ENCODE results near the gene IDH1. TPM values are rescaled to one million over a fixed set of nuclear protein-coding genes. Genes with fewer than 3 reads are reported as not detected.
"Not testable (repeated sequence)": the region's sequence is repeated elsewhere in the genome, so short reads cannot be mapped to it uniquely, and the experiment has no call there.

Gene IDH1
- total RNA-seq, 1 donor from 2014 or later: 25.9 TPM

DNA sequence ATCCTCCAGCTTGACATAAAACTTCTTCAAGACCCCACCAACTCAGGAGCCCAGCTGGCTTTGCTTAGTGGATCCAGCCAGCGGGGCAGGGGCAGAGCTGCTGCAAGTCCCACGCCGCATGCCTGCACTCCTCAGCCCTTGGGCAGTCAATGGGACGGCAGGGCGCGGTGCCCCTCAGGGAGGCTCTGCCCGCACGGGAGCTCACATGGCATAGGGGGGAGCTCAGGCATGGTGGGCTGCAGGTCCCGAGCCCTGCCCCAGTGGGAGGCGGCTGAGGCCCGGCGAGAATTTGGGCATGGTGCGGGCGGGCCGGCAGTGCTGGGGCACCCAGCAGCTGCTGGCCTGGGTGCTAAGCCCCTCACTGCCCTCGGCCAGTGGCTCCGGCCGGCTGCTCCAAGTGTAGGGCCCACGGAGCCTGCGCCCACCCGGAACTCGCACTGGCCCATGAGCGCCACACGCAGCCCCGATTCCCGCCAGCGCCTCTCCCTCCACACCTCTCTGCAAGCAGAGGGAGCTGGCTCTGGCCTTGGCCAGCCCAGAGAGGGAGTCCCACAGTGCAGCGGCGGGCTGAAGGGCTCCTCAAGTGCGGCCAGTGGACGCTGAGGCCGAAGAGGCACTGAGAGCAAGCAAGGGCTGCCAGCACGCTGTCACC, 27.2 kb downstream of the IDH1 start:
- Histone ChIP-seq H3K9me3 (no peaks in the 10 kb centered on the region), H3K4me3 (no peak overlapping the region), H3K27ac (no peak overlapping the region), H3K27me3 (no peaks in the 10 kb centered on the region), H3K4me1 (no peaks in the 10 kb centered on the region), H3K36me3 (no peaks in the 10 kb centered on the region)
- TF ChIP-seq, protein P1, sequence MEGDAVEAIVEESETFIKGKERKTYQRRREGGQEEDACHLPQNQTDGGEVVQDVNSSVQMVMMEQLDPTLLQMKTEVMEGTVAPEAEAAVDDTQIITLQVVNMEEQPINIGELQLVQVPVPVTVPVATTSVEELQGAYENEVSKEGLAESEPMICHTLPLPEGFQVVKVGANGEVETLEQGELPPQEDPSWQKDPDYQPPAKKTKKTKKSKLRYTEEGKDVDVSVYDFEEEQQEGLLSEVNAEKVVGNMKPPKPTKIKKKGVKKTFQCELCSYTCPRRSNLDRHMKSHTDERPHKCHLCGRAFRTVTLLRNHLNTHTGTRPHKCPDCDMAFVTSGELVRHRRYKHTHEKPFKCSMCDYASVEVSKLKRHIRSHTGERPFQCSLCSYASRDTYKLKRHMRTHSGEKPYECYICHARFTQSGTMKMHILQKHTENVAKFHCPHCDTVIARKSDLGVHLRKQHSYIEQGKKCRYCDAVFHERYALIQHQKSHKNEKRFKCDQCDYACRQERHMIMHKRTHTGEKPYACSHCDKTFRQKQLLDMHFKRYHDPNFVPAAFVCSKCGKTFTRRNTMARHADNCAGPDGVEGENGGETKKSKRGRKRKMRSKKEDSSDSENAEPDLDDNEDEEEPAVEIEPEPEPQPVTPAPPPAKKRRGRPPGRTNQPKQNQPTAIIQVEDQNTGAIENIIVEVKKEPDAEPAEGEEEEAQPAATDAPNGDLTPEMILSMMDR (IDR thresholded peaks at IDR 0.05): no peak
- DNase-seq (ENCODE audit: low spot score in 2 of 2): no peak
- intact Hi-C loops (cut with DNase I): no loop called here

DNA sequence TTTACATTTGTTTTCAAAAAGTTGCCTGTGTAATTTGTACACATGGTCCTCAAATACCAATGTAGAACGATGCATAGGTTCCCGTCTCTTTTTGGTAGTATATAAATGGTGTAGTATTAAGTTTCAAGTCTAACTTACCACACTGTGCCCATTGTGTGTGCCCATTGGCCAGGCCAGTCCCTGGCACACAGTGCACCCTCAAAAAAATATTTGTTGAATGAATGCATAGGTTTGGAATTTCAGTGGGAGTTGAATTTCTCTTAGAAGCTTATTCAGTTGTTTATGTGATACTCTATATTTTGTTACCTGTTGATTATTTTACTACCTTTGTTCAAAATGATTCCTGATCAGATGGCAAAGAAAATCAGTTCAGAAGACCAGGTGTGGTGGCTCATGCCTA, 30.1 kb downstream of the IDH1 start:
- no peaks in the 10 kb centered on the region for H3K36me3 ChIP-seq
- H3K9me3 ChIP-seq: no peaks in the 10 kb centered on the region
- DNase-seq (ENCODE audit: low spot score in 2 of 2): no peak
- no peak overlapping the region for H3K4me3 ChIP-seq
- no peaks in the 10 kb centered on the region for H3K27me3 ChIP-seq
- TF ChIP-seq, protein P1 (IDR thresholded peaks at IDR 0.05): no peak
- intact Hi-C loops (cut with DNase I): no loop called here
- H3K27ac ChIP-seq: no peak overlapping the region
- H3K4me1 ChIP-seq: no peaks in the 10 kb centered on the region

DNA sequence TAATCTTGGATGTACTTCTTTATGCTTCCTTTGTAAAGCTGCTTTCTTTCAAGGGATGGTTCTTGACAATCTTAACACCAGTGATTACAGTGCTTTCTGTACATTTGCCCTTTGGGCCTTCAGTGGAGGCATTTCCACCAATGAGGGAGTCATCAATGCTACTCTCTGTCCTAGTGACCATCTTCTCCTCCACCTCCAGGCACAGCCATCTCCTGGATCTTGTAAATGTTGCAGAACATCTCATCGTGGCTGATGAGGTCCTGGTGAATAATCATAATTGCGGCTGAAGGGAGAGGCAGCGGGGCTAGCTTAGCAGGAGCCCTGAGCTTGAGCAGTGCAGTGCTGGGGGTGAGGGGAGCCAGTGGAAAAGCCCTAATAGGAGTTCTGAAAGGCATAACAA, 32.5 kb downstream of the IDH1 start:
- no peaks in the 10 kb centered on the region for H3K36me3 ChIP-seq
- H3K4me1 ChIP-seq: no peaks in the 10 kb centered on the region
- H3K4me3 ChIP-seq: no peak overlapping the region
- no peaks in the 10 kb centered on the region for H3K9me3 ChIP-seq
- intact Hi-C loops (cut with DNase I): no loop called here
- no peak for DNase-seq (ENCODE audit: low spot score in 2 of 2)
- no peak overlapping the region for H3K27ac ChIP-seq
- TF ChIP-seq, protein P1 (IDR thresholded peaks at IDR 0.05): no peak
- H3K27me3 ChIP-seq: no peaks in the 10 kb centered on the region

DNA sequence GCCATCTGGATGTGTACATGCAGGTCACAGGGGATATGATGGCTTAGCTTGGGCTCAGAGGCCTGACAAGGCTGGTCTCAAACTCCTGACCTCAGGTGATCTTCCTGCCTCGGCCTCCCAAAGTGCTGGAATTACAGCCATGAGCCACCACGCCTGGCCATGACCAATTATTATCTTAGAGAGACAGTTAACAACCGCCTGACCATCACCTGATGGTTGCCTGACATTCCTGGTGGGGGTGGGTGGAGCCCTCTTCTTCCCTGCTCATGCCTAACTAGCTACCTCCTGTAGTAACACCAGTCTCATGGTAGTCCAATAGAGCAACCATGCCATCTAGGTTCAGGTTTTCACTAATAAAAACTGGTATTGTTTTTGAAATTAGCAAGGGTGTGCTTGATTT, 33.0 kb downstream of the IDH1 start:
- intact Hi-C loops (cut with DNase I); H3K27me3 ChIP-seq; H3K36me3 ChIP-seq; H3K4me3 ChIP-seq; H3K4me1 ChIP-seq; H3K27ac ChIP-seq; H3K9me3 ChIP-seq; DNase-seq (ENCODE audit: low spot score in 2 of 2): not testable (repeated sequence)

DNA sequence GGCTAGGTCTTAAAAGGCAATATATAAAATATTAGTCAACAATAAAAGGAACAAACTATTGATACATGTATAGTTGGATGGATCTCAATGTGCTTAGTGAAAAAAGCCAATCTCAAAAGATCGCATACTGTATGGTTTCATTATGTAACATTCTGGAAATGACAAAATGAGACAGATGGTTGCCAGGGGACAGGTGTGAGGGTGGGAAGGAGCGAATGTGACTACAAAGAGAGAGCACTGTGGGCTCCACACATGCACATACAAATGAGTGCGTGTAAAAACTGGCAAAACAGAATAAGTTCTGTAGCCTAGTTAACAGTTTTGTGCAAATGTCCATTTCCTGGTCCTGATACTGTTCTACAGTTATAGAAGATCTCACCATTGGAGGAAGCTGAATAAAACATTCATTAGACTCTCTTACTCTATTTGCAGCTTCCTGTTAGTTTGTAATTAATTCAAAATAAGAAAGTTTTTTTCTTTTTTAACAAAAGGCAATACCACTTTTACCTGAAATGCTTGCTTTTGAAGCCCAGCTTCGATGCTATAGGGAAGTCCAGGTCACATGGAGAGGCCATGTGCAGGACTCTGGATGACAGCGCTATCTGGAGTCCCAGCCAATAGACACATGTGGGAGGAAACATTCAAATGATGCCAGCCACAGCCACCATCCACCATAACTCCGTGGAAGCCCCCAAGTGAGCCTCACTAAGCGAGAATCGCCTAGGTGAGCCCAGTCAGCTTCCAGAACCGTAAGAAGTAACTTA, 44.0 kb downstream of the IDH1 start:
- Histone ChIP-seq H3K9me3 (no peaks in the 10 kb centered on the region), H3K4me3 (no peak overlapping the region), H3K27ac (no peak overlapping the region), H3K36me3 (no peaks in the 10 kb centered on the region), H3K27me3 (no peaks in the 10 kb centered on the region), H3K4me1 (no peaks in the 10 kb centered on the region)
- intact Hi-C loops (cut with DNase I): no loop called here
- DNase-seq (ENCODE audit: low spot score in 2 of 2): no peak
- TF ChIP-seq, protein P1 (IDR thresholded peaks at IDR 0.05): no peak

DNA sequence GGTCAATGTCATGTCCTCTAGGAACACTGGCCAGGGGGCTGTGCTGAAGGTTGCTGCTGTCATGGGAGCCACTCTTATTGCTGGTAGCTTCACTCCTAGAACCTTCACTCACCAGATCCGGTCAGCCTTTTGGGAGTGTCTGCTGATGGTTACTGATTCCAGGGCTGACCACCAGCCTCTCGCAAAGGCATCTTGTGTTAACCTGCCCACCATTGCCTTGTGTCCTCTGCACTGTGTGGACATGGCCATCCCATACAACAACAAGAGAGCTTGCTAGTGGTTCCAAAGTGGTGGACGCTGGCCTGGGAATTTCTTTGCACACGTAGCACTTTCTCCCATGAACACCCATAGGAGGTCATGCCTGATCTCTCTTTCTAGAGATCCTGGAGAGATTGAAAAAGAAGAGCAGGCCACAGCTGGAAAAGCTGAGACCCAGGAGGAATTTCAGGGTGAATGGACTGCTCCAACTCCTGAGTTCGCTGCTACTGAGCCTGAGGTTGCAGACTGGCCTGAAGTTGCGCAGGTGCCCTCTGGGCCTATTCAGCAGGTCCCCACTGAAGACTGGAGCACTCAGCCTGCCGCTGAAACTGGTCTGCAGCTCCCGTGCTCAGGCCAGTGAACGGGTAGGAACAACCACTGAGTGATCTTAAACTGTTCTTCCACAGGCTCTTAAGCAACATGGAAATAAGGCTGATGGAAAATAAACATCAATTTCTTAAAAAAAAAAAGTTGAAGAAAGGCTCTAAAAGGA, 46.4 kb downstream of the IDH1 start:
- Histone ChIP-seq H3K4me1 (no peaks in the 10 kb centered on the region), H3K4me3 (no peak overlapping the region), H3K27ac (no peak overlapping the region), H3K27me3 (no peaks in the 10 kb centered on the region), H3K36me3 (no peaks in the 10 kb centered on the region), H3K9me3 (no peaks in the 10 kb centered on the region)
- no peak for DNase-seq (ENCODE audit: low spot score in 2 of 2)
- TF ChIP-seq, protein P1 (IDR thresholded peaks at IDR 0.05): no peak
- intact Hi-C loops (cut with DNase I): no loop called here

Measured in ascending aorta (tissue), 2 donors.